ENCODE measurements around the gene GOLGA3. TPM values are rescaled to one million over a fixed set of nuclear protein-coding genes. Genes with fewer than 3 reads are reported as not detected.

The GOLGA3 gene
- total and polyA plus RNA-seq, 7 donors: 7.5 to 40.8 (median 30.5) TPM

DNA sequence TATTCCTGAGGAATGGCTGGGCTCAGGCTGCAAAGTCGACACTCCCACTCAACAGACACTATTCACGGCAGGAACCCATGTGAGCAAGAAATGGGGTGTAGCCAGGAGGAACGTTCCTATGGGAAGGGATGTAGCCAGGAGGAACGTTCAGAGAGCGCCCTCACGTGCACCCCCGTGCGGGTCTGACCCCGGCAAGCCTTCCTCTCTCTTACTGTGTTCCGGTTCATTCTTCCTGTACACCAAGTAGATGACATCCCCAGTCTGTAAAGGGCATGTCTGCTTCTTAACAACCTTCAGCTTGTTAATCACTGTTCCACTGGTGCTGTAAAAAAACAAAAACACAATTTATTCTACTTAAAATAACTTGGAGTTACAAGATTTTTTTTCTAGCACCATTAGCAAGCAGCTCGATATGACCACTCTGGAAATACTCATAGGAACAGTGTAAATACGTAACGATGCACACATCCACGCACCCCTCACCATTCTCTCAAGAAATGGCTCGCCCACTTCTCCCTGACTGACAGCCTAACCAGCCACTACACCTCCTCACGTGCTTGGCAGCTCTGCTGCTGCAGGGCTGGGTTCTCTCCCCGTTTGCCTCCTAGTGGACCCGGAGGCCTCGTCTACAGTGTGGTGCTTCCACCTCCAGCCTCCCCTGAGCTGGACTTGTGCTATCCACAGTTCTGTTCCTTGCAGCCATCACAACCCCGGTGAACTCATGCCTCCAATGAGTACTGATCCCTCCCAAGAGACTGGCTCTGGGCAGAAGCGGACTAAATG is 43.6 kb upstream of the GOLGA3 start:
- Histone ChIP-seq H3K36me3 (ENCODE audit: insufficient read depth in 1 of 2, low read depth in 1 of 2) (peaks cover 7 to 75% of the 10 kb centered on the region in 2 donors), H3K4me1 (no peaks in the 10 kb centered on the region), H3K27me3 (ENCODE audit: insufficient read depth in 3 of 3, low read length in 2 of 3) (no peaks in the 10 kb centered on the region), H3K9me3 (no peaks in the 10 kb centered on the region), H3K4me3 (no peak overlapping the region), H3K27ac (no peak overlapping the region)
- DNase-seq (no peak), ATAC-seq (no peak)
- intact Hi-C loops (cut with DNase I): no loop called here
- TF ChIP-seq, protein P1, sequence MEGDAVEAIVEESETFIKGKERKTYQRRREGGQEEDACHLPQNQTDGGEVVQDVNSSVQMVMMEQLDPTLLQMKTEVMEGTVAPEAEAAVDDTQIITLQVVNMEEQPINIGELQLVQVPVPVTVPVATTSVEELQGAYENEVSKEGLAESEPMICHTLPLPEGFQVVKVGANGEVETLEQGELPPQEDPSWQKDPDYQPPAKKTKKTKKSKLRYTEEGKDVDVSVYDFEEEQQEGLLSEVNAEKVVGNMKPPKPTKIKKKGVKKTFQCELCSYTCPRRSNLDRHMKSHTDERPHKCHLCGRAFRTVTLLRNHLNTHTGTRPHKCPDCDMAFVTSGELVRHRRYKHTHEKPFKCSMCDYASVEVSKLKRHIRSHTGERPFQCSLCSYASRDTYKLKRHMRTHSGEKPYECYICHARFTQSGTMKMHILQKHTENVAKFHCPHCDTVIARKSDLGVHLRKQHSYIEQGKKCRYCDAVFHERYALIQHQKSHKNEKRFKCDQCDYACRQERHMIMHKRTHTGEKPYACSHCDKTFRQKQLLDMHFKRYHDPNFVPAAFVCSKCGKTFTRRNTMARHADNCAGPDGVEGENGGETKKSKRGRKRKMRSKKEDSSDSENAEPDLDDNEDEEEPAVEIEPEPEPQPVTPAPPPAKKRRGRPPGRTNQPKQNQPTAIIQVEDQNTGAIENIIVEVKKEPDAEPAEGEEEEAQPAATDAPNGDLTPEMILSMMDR (IDR thresholded peaks at IDR 0.05): no peak
- WGBS, 3 donors: 90 to 93% (median 91%) methylated on average over 21 of the region's 21 CpGs

GRCh38 chr12:132869551-132869950 is 40.9 kb upstream of the GOLGA3 start:
- TF ChIP-seq, protein P1 (IDR thresholded peaks at IDR 0.05): no peak
- H3K4me1 ChIP-seq: no peaks in the 10 kb centered on the region
- H3K36me3 ChIP-seq (ENCODE audit: insufficient read depth in 1 of 2, low read depth in 1 of 2): peaks cover 6 to 72% of the 10 kb centered on the region in 2 donors
- ATAC-seq: no peak
- H3K4me3 ChIP-seq: no peak overlapping the region
- no peak for DNase-seq
- no peaks in the 10 kb centered on the region for H3K27me3 ChIP-seq (ENCODE audit: insufficient read depth in 3 of 3, low read length in 2 of 3)
- 92 to 95% (median 95%) methylated on average over 14 of the region's 14 CpGs for WGBS, 3 donors
- H3K9me3 ChIP-seq: no peaks in the 10 kb centered on the region
- intact Hi-C loops (cut with DNase I): no loop called here
- H3K27ac ChIP-seq: no peak overlapping the region

DNA sequence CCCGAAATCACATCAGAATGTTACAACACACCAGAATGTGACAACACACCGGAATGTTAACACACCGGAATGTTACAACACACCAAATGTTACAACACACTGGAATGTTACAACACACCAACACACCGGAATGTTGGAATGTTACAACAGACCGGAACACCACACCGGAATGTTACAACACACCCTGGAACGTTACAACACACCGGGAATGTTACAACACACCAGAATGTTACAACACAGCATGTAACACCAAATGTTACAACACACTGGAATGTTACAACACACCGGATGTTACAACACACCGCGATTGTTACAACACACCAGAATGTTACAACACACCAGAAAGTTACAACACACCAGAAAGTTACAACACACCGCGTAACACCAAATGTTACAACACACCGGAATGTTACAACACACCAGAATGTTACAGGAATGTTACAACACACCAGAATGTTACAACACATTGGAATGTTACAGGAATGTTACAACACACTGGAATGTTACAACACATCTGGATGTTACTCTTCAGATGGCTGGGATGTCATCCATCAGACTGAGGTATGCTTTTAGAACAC is 37.7 kb upstream of the GOLGA3 start:
- H3K27ac ChIP-seq: no peak overlapping the region
- intact Hi-C loops (cut with DNase I): no loop called here
- H3K9me3 ChIP-seq: no peaks in the 10 kb centered on the region
- H3K27me3 ChIP-seq (ENCODE audit: insufficient read depth in 3 of 3, low read length in 2 of 3): no peaks in the 10 kb centered on the region
- peaks cover 6 to 60% of the 10 kb centered on the region in 2 donors for H3K36me3 ChIP-seq (ENCODE audit: insufficient read depth in 1 of 2, low read depth in 1 of 2)
- DNase-seq (no peak), ATAC-seq (no peak)
- H3K4me3 ChIP-seq: no peak overlapping the region
- TF ChIP-seq, protein P1 (IDR thresholded peaks at IDR 0.05): no peak
- no peaks in the 10 kb centered on the region for H3K4me1 ChIP-seq
- 92 to 94% (median 94%) methylated on average over 14 of the region's 14 CpGs for WGBS, 3 donors

DNA sequence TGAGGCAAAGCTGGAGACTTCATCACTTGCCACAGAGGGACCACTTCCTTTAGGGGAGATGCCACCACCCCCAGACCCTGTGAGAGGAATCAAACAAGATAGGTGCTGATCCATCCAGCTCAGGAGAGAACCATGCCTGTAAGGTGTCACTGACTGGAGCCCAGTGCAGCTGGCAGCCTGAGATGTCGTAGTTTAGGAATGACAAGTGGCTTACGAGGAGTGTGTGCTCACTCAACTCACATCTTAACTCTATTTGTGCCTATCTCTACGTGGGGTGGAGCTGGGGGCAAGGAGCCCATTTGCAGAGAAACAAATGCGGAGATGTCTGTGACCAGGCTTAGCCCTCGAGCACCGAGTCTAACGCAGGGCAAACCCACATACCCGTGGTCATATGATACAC is 32.9 kb upstream of the GOLGA3 start:
- Histone ChIP-seq H3K9me3 (no peaks in the 10 kb centered on the region), H3K27ac (no peak overlapping the region), H3K4me3 (no peak overlapping the region), H3K36me3 (ENCODE audit: insufficient read depth in 1 of 2, low read depth in 1 of 2) (peaks cover 10 to 71% of the 10 kb centered on the region in 2 donors), H3K4me1 (no peaks in the 10 kb centered on the region), H3K27me3 (ENCODE audit: insufficient read depth in 3 of 3, low read length in 2 of 3) (no peaks in the 10 kb centered on the region)
- TF ChIP-seq, protein P1 (IDR thresholded peaks at IDR 0.05): no peak
- intact Hi-C loops (cut with DNase I): no loop called here
- no peak for ATAC-seq
- DNase-seq: no peak
- 79 to 89% (median 81%) methylated on average over 8 of the region's 8 CpGs for WGBS, 3 donors
